Lung (tissue), 12 donors: ENCODE results near the gene CCNL2. TPM values are rescaled to one million over a fixed set of nuclear protein-coding genes. Genes with fewer than 3 reads are reported as not detected.
"Not testable (repeated sequence)": the region's sequence is repeated elsewhere in the genome, so short reads cannot be mapped to it uniquely, and the experiment has no call there.

Experiments
- ATAC-seq: fragments of 200-7000 bp; cut with Tn5 transposase; one replicate; pipeline ENCODE4 v1.9.1; 2020; ENCODE audit warnings: moderate number of reproducible peaks; ENCODE audit not compliant: insufficient read depth, low FRiP score
- DNase-seq, 3 donors: peaks; one replicate each; pipeline ENCODE4 v3.0.0-alpha.2; 2013 to 2017
- H3K27ac ChIP-seq, 2 donors: one replicate each; pipeline ENCODE4 v1.5.1; 2013; ENCODE audit warnings: mild to moderate bottlenecking in 2 of 2, moderate library complexity in 2 of 2, control low read depth in 1 of 2, inconsistent platforms in 1 of 2, low read depth in 1 of 2, low read length in 1 of 2
- H3K27me3 ChIP-seq, 3 donors: one replicate each; pipeline ENCODE4 v1.5.1; 2013; ENCODE audit warnings: low read length in 2 of 3; ENCODE audit not compliant: control insufficient read depth in 3 of 3, insufficient read depth in 3 of 3
- H3K36me3 ChIP-seq, 4 donors: one replicate each; pipeline ENCODE4 v1.5.1; 2013; ENCODE audit warnings: low read length in 4 of 4, mild to moderate bottlenecking in 1 of 4, moderate library complexity in 1 of 4; ENCODE audit not compliant: control insufficient read depth in 4 of 4, insufficient read depth in 4 of 4
- H3K4me1 ChIP-seq, 5 donors: one replicate each; pipeline ENCODE4 v1.5.1; 2013; ENCODE audit warnings: low read length in 5 of 5, mild to moderate bottlenecking in 2 of 5, moderate library complexity in 1 of 5; ENCODE audit not compliant: control insufficient read depth in 5 of 5, insufficient read depth in 5 of 5
- H3K4me3 ChIP-seq: one replicate; pipeline ENCODE4 v1.5.1; 2013; ENCODE audit warnings: mild to moderate bottlenecking, control low read depth, moderate library complexity
- H3K9ac ChIP-seq, 2 donors: one replicate each; pipeline ENCODE4 v1.5.1; 2013; ENCODE audit warnings: low read length in 2 of 2, control low read depth in 1 of 2; ENCODE audit not compliant: insufficient read depth in 1 of 2
- H3K9me3 ChIP-seq, 4 donors: one replicate each; pipeline ENCODE4 v1.5.1; 2013; ENCODE audit warnings: low read length in 3 of 4, mild to moderate bottlenecking in 1 of 4, moderate library complexity in 1 of 4; ENCODE audit not compliant: control insufficient read depth in 4 of 4, insufficient read depth in 3 of 4
- WGBS, 2 donors: extraction: QIAGEN DNeasy Blood & Tissue Kit; methylation state at CpG; one replicate each; pipeline ENCODE4 v1.1.7; 2013; 5-methylcytosine and 5-hydroxymethylcytosine counted together
- polyA plus RNA-seq, 2 donors: library from polyadenylated mRNA; stranded (reverse); fragments of 200-250 nt; gene quantifications; one replicate each; pipeline ENCODE4 v1.2.1, GENCODE V29; 2013
- total RNA-seq, 2 donors: library from RNA; depleted of rRNA in 1 of 2; stranded (reverse); fragments of >200 nt in 1 of 2; gene quantifications; one replicate each; pipeline ENCODE4 v1.2.1, GENCODE V29; 2014 to 2021
- TF ChIP-seq, protein P1 (sequence below): IDR thresholded peaks from 2 replicates; pipeline ENCODE4 v1.5.1; 2012; ENCODE audit warnings: mild to moderate bottlenecking; ENCODE audit errors: control extremely low read depth, extremely low read depth
- donor health status: control.
- donor health status: control.
- donor health status: Bipolar disorder and iron deficiency.
- donor health status: healthy.
- donor health status: DM: yes; HTN: yes; CAD: no.

The CCNL2 gene
- total and polyA plus RNA-seq, 4 donors, result 97.9 to 385 (median 193) TPM

DNA sequence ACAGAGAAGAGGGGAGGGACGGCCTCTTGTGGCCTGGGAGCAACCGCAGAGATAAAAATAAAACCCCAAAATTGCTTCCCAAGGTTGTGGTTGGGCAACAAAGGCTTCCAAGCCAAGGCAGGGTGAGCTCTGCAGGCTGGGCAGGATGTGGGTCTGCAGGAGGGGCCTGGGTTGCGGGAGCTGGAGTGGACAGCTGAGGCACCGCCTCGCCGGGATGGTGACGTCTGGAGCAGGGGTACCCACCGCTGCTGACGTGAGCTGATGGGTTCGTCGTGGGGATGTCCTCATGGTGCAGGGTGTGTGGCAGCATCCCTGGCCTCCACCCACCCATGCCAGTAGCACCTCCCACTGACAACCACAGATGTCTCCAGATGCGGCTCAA, 27.8 kb downstream of the CCNL2 start:
- Histone ChIP-seq H3K4me1 (peaks cover 0 to 17% (median 7%) of the 10 kb centered on the region in 5 donors), H3K36me3 (peaks cover 0 to 7% (median 0%) of the 10 kb centered on the region in 4 donors), H3K4me3 (no peak overlapping the region), H3K9me3 (no peaks in the 10 kb centered on the region), H3K27me3 (no peaks in the 10 kb centered on the region), H3K9ac (no peak overlapping the region), H3K27ac (no peak overlapping the region)
- no peak for DNase-seq
- ATAC-seq, result no peak
- TF ChIP-seq, protein P1, sequence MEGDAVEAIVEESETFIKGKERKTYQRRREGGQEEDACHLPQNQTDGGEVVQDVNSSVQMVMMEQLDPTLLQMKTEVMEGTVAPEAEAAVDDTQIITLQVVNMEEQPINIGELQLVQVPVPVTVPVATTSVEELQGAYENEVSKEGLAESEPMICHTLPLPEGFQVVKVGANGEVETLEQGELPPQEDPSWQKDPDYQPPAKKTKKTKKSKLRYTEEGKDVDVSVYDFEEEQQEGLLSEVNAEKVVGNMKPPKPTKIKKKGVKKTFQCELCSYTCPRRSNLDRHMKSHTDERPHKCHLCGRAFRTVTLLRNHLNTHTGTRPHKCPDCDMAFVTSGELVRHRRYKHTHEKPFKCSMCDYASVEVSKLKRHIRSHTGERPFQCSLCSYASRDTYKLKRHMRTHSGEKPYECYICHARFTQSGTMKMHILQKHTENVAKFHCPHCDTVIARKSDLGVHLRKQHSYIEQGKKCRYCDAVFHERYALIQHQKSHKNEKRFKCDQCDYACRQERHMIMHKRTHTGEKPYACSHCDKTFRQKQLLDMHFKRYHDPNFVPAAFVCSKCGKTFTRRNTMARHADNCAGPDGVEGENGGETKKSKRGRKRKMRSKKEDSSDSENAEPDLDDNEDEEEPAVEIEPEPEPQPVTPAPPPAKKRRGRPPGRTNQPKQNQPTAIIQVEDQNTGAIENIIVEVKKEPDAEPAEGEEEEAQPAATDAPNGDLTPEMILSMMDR, result no peak
- 21 to 44% methylated on average over 12 of the region's 12 CpGs for WGBS, 2 donors

- TF ChIP-seq, protein P1, result no peak
- ATAC-seq, result no peak
- DNase-seq, result no peak
- 79 to 80% methylated on average over 16 of the region's 16 CpGs for WGBS, 2 donors
- Histone ChIP-seq H3K4me1 (peaks cover 0 to 17% (median 5%) of the 10 kb centered on the region in 5 donors), H3K27ac (no peak overlapping the region), H3K27me3 (no peaks in the 10 kb centered on the region), H3K9ac (no peak overlapping the region), H3K9me3 (no peaks in the 10 kb centered on the region), H3K4me3 (no peak overlapping the region), H3K36me3 (peaks cover 0 to 7% (median 0%) of the 10 kb centered on the region in 4 donors)
These were observed 28.3 kb downstream of the CCNL2 start for GRCh38 chr1:1370771-1371300.

- H3K4me3 ChIP-seq, DNase-seq, H3K9ac ChIP-seq, ATAC-seq, H3K27me3 ChIP-seq, H3K27ac ChIP-seq, H3K36me3 ChIP-seq, H3K9me3 ChIP-seq: not testable (repeated sequence)
- H3K4me1 ChIP-seq, result peaks cover 0 to 17% (median 4%) of the 10 kb centered on the region in 5 donors
- WGBS, 2 donors, result 93 to 95% methylated on average over 14 of the region's 14 CpGs
These were observed 29.0 kb downstream of the CCNL2 start for GRCh38 chr1:1370094-1370493.

- H3K4me3 ChIP-seq, result no peak overlapping the region
- no peak for ATAC-seq
- DNase-seq, result peak in 1 of 3 donors; percentile 51
- WGBS, 2 donors, result 96 to 98% methylated on average over 5 of the region's 5 CpGs
- H3K4me1 ChIP-seq, result peaks cover 0 to 6% (median 0%) of the 10 kb centered on the region in 5 donors
- H3K36me3 ChIP-seq, result no peaks in the 10 kb centered on the region
- TF ChIP-seq, protein P1, result no peak
- no peak overlapping the region for H3K27ac ChIP-seq
- no peaks in the 10 kb centered on the region for H3K9me3 ChIP-seq
- H3K9ac ChIP-seq, result no peak overlapping the region
- H3K27me3 ChIP-seq, result no peaks in the 10 kb centered on the region
These were observed 31.8 kb downstream of the CCNL2 start for GRCh38 chr1:1367315-1367714.
